ENCODE results near the gene SYNGR4.

The SYNGR4 gene

GRCh38 chr19:48332662-48333466 is 31.3 kb upstream of the SYNGR4 start:
- no peaks in the 10 kb centered on the region for H3K27me3 ChIP-seq (ENCODE audit: insufficient read depth, low read depth, severe bottlenecking)

GRCh38 chr19:48333467-48334384 is 30.4 kb upstream of the SYNGR4 start:
- Histone ChIP-seq H3K36me3 (no peaks in the 10 kb centered on the region), H3K4me3 (ENCODE audit: low read depth, low read length) (peak overlapping the region; percentile 60), H3K27me3 (ENCODE audit: insufficient read depth, low read depth, severe bottlenecking) (no peaks in the 10 kb centered on the region), H3K9me3 (ENCODE audit: severe bottlenecking) (peaks cover under 1% of the 10 kb centered on the region), H3K27ac (peak overlapping the region; percentile 77)
- peak; percentile 91 for DNase-seq
- peak; percentile 81 for TF ChIP-seq CTCF (IDR thresholded peaks at IDR 0.05; ENCODE audit: low read depth, low read length)

More at GRCh38 chr19:48332662-48333466, 31.3 kb upstream of the SYNGR4 start:
- Histone ChIP-seq H3K9me3 (ENCODE audit: severe bottlenecking) (peaks cover 6% of the 10 kb centered on the region), H3K36me3 (no peaks in the 10 kb centered on the region), H3K27ac (peak overlapping the region; percentile 80), H3K4me3 (ENCODE audit: low read depth, low read length) (peak overlapping the region; percentile 60)
- peak; percentile 94 for DNase-seq
- TF ChIP-seq CTCF (IDR thresholded peaks at IDR 0.05; ENCODE audit: low read depth, low read length) = no peak

- H3K36me3 ChIP-seq = no peaks in the 10 kb centered on the region
- no peak overlapping the region for H3K27ac ChIP-seq
- no peak for TF ChIP-seq CTCF (IDR thresholded peaks at IDR 0.05; ENCODE audit: low read depth, low read length)
- no peaks in the 10 kb centered on the region for H3K9me3 ChIP-seq (ENCODE audit: severe bottlenecking)
- no peaks in the 10 kb centered on the region for H3K27me3 ChIP-seq (ENCODE audit: insufficient read depth, low read depth, severe bottlenecking)
- DNase-seq = no peak
- H3K4me3 ChIP-seq (ENCODE audit: low read depth, low read length) = no peak overlapping the region
Measured at GRCh38 chr19:48338253-48338755, 25.9 kb upstream of the SYNGR4 start.

DNA sequence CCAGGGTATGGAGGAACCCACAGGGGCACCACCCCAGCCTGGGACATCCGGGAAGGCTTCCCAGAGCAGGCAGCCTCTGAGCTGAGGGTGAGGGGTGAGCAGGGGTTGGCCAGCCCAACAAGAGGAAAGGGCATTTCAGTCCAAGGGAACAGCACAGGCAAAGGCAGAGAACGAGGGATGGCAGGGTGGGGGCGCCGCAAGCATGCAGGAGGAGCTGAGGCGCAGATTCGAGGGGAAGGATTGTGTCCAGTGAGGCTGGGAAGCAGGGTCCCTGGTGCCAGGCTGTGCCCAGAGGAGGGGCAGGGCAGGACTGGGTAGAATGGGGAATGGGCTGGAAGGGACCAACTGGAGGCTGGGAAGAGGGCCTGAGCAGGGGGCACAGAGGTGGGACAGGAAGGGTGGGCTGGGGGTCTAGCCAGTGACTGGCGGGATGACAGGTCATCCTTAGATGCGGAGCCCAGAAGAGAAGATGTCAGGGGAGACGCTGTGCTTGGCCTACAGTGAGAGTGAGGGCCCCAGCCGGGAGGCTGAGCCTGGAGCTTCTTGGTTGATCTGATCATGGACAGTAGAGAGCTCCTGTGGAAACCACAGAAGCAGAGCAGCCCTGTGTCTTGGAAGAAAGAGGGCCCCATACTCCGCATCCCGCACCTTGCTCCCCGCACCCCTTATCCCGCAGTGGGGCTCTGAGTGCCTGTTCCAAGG is 25.2 kb upstream of the SYNGR4 start:
- TF ChIP-seq CTCF (IDR thresholded peaks at IDR 0.05; ENCODE audit: low read depth, low read length) = peak; percentile 48; the same call in 1 of the 2 replicates
- Histone ChIP-seq H3K27me3 (ENCODE audit: insufficient read depth, low read depth, severe bottlenecking) (no peaks in the 10 kb centered on the region), H3K27ac (no peak overlapping the region), H3K9me3 (ENCODE audit: severe bottlenecking) (no peaks in the 10 kb centered on the region), H3K4me3 (ENCODE audit: low read depth, low read length) (no peak overlapping the region), H3K36me3 (no peaks in the 10 kb centered on the region)
- DNase-seq = peak; percentile 56

GRCh38 chr19:48340995-48341394 is 23.2 kb upstream of the SYNGR4 start:
- no peak for TF ChIP-seq CTCF (IDR thresholded peaks at IDR 0.05; ENCODE audit: low read depth, low read length)
- DNase-seq = no peak
- Histone ChIP-seq H3K27me3 (ENCODE audit: insufficient read depth, low read depth, severe bottlenecking) (no peaks in the 10 kb centered on the region), H3K27ac (no peak overlapping the region), H3K36me3 (no peaks in the 10 kb centered on the region), H3K4me3 (ENCODE audit: low read depth, low read length) (no peak overlapping the region), H3K9me3 (ENCODE audit: severe bottlenecking) (no peaks in the 10 kb centered on the region)

All from WERI-Rb-1 (cell line).